GM21786 (cell line): Measurements from ENCODE around the gene ZNF385C.

Source experiments
- ATAC-seq: cut with Tn5 transposase; IDR thresholded peaks from one replicate; pipeline ENCODE4 v1.9.1; 2021; ENCODE audit not compliant: unreplicated experiment

ZNF385C gene

GRCh38 chr17:42078396-42079043, 19.8 kb downstream of the ZNF385C start:
- no peak for ATAC-seq

DNA sequence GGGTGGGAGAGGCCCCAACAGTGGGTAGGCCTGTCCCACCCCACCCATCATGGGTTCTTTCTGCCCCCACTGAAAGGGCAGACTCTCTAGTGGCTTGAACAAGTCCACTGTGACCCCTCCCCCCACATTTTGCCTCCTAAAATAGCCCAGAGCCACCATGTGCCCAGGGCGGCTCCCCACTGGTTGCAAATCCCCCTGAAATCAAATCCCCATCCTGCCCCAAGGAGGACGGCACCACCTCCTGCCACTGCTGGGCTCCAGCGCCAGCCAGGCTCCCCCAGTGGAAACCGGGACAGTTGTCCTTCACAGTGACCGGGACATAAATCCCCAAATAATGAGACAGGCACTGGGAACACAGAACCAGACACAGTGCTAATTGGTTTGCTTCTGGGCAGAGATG, 20.5 kb downstream of the ZNF385C start:
- no peak for ATAC-seq

DNA sequence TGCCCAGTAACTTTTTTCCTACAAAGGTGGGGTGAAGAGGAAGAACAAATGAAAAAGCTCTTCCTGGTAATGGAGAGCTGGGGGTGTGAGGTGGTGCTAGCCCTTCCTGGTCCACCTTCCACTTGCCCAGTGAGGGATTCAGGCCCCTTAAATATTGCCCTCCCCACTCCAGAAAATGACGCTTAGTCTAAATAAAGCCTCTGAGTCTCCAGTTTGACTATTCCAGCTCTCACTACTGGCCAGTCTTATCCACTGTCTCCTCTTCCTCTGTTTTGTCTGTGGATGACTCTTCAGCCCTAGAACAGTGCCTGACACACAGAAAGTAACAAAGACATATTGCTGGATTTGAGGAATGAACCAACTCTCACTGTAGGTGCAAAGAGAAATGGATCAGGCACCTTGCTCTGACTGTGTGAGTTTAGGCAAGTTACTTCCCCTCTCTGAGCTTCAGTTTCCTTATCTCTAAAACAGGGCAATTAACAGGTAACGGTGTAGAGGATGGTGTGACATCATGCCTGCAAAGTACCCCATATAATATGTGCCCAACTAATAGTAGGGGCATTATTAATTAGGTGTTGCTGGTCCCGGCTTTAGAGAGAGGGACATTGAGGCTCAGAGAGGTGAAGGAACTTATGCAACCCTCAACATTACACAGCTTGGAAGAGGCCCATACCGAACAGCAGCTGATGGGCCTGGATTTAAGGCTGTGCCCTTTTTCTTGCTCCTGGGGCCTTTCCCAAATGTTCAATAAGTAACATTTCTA, 21.3 kb downstream of the ZNF385C start:
- ATAC-seq = no peak

GRCh38 chr17:42075789-42076188, 22.5 kb downstream of the ZNF385C start:
- ATAC-seq = no peak

GRCh38 chr17:42072323-42073187, 25.7 kb downstream of the ZNF385C start:
- no peak for ATAC-seq

GRCh38 chr17:42071810-42072209, 26.5 kb downstream of the ZNF385C start:
- ATAC-seq = no peak

DNA sequence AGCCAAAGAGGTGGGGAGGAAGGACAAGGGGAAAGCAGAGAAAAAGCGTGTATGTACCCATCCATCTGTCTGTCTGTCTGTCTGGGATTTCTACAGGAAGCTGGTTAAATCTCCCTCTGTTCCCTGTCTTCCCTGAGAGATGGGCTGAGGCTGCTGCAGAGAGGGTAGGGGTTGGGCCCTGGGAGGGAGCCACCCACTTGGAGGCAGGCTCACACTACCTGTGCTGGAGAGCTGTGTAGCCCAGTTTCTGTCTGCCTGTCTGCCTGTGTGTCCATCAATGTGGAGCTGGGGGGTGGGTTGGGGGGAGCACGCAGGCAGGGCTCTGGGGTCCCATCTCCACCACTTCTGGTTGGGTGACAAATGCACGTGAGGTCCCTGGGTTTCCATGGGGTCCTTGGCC, 29.3 kb downstream of the ZNF385C start:
- no peak for ATAC-seq

DNA sequence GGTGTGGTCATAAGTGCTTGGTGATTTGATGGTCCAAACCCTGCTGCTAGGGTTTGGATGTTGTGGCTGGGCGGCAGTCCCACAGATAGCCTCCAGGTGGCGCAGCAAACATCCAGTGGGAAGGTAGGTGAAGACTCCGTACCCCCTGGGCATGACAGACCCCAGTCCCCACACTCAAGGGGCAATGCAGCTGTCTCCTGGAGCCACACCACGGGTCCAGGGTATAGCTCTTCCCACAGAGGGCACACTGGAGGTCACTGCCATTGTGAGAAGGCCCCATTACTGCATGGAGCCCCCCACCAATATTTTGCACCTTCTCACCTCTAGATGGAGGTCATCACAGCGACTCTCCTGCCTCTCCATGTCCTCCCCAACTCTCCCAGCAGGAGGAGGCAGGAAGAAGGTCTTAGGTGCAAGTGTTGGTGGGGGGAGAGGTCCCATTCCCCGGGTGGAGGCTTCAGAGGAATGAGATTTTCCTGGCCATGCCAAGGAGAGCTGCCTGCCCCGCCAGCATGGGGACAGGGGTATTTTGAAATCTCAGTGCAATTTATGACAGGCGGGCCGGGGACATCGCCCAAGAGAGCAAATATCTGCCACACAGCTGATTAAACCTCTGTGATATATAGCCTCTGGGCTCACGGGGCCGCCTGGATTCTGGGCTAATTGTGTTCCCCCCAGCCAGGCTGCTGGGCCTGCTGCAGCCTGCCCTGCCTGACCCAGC, 30.7 kb downstream of the ZNF385C start:
- no peak for ATAC-seq

DNA sequence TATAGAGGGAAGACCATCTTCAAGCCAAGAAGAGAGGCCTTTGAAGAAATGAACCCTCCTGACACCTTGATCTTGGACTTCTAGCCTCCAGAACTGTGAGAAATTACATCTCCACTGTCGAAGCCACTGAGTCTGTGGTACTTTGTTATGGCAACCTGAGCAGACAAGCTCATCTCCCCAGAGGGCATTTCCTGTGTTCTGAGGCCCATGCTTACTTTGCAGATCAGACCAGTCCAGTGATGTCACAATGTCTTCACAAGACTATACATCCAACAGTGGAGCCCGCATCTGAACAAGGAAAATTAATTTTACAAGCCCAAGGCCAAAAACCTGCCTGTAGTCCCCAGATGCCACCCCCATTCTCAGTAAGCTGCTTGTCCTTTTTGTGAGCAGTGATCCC, 33.1 kb downstream of the ZNF385C start:
- ATAC-seq = no peak

- no peak for ATAC-seq
Observed at GRCh38 chr17:42062681-42063080, 35.6 kb downstream of the ZNF385C start.

GRCh38 chr17:42061646-42062487, 36.4 kb downstream of the ZNF385C start:
- ATAC-seq = no peak

DNA sequence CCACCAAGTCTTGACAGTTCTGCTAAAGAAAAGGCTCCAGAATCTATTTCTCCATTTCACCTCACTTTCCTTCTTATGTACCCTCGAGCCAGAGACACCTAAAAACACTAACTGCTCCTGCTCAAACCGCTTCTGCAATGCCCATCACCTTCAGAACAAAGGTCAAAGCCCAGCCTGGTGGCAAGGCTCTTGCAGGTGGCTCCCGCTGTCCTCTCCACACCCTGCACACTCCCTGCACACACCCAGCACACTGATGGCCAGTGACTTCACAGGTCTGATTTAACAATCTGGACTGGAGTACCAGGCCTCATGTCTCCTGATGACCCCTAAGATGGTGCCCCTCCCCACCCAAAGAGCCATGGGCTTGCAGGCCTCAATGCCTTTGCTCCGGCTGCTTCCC, 38.0 kb downstream of the ZNF385C start:
- no peak for ATAC-seq

GRCh38 chr17:42059815-42060214, 38.5 kb downstream of the ZNF385C start:
- no peak for ATAC-seq

GRCh38 chr17:42058063-42058462, 40.2 kb downstream of the ZNF385C start:
- ATAC-seq = no peak

- no peak for ATAC-seq
Observed at GRCh38 chr17:42056635-42057034, 41.6 kb downstream of the ZNF385C start.

- no peak for ATAC-seq
Observed at GRCh38 chr17:42055496-42055895, 42.8 kb downstream of the ZNF385C start.

DNA sequence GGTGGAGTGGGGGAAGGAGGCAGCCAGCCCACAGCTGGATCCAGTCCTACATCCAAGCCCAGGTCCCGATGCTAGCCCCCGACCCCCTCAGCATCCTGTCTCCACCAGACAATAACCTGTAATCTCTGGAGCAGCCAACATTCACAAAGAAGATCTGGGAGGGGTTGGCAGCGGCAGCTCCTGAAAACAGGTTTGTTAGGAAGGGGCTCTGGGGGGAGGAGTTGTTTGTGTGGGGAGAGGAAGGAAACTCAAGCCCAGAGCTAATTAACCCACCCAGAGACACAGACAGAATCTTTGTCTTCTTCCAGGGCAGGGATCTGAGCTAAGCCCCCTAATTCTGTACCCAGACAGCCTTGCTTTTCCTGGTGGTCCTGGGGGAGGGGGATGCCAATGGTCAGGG, 43.2 kb downstream of the ZNF385C start:
- no peak for ATAC-seq

DNA sequence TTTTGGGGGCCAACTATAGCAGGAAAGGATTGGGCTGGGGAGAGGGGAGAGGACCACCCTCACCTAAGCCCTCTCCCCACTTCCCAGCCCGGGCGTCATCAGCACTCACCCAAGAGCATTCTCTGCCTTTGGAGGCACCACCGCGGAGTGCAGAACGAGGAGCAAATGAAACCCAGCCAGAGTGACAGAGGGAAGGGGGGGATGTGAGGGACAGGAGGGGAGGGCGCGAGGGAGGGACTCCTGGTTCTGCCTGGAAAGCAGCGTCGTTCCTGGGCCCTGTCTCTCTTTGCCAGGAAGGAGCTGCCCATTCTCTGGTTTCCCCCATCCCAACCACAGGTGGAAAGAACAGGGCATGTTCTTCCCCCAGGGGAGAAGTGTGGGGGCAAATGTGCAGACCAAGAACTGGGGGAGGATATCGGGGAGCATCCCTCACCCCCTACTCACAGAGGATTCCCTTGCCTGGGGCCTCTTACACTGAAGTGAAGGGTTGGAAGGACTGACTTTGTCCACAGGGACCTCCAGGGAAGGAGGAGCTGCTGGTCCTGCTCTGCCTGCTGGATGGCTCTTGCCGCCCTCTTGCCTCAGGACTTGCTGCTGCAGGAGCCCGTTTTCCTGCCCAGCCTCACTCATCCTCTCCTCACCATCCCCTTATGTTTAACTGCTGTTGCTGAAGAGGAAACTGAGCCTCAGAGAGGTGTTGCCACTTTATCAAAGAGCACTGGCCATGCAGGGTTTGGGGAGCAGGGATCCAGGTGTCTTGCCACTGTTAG, 44.4 kb downstream of the ZNF385C start:
- no peak for ATAC-seq

- ATAC-seq = no peak
Observed at GRCh38 chr17:42052346-42052877, 45.9 kb downstream of the ZNF385C start.
